Measurements from ENCODE around the gene AGPAT3.

GRCh38 chr21:43940329-43941050 is 75.5 kb downstream of the AGPAT3 start:
- TF ChIP-seq CTCF (IDR thresholded peaks at IDR 0.05) (no peak), POLR2A (IDR thresholded peaks at IDR 0.05) (no peak)

Data from testis (tissue), 2 donors.